RKO (cell line): ENCODE measurements around the gene PTPN1.
"Not testable (repeated sequence)": the region's sequence is repeated elsewhere in the genome, so short reads cannot be mapped to it uniquely, and the experiment has no call there.

Experiments
- DNase-seq: peaks from one replicate; pipeline ENCODE4 v3.0.0-alpha.2; 2016; ENCODE audit warnings: low spot score

Gene PTPN1

GRCh38 chr20:50558483-50558925, 48.3 kb downstream of the PTPN1 start:
- DNase-seq: peak; percentile 81

GRCh38 chr20:50559149-50559548, 49.0 kb downstream of the PTPN1 start:
- no peak for DNase-seq

GRCh38 chr20:50559856-50560638, 49.9 kb downstream of the PTPN1 start:
- no peak for DNase-seq

- no peak for DNase-seq
Observed at GRCh38 chr20:50560867-50561266, 50.7 kb downstream of the PTPN1 start.

GRCh38 chr20:50561379-50562078, 51.3 kb downstream of the PTPN1 start:
- DNase-seq: peak; percentile 94

- DNase-seq: no peak
Observed at GRCh38 chr20:50562262-50562701, 52.1 kb downstream of the PTPN1 start.

- no peak for DNase-seq
Observed at GRCh38 chr20:50563133-50563944, 53.2 kb downstream of the PTPN1 start.

GRCh38 chr20:50565383-50565782, 55.2 kb downstream of the PTPN1 start:
- no peak for DNase-seq

GRCh38 chr20:50565871-50566270, 55.7 kb downstream of the PTPN1 start:
- DNase-seq: no peak

GRCh38 chr20:50567860-50568548, 57.8 kb downstream of the PTPN1 start:
- DNase-seq: no peak

- no peak for DNase-seq
Observed at GRCh38 chr20:50568549-50568942, 58.4 kb downstream of the PTPN1 start.

- DNase-seq: not testable (repeated sequence)
Observed at GRCh38 chr20:50569487-50569863, 59.3 kb downstream of the PTPN1 start.

GRCh38 chr20:50569864-50570836, 60.0 kb downstream of the PTPN1 start:
- DNase-seq: peak; percentile 38

- DNase-seq: no peak
Observed at GRCh38 chr20:50571466-50571865, 61.3 kb downstream of the PTPN1 start.

- no peak for DNase-seq
Observed at GRCh38 chr20:50572938-50573777, 63.0 kb downstream of the PTPN1 start.

- no peak for DNase-seq
Observed at GRCh38 chr20:50574108-50574507, 63.9 kb downstream of the PTPN1 start.

GRCh38 chr20:50574586-50574985, 64.4 kb downstream of the PTPN1 start:
- no peak for DNase-seq

GRCh38 chr20:50575865-50576720, 65.9 kb downstream of the PTPN1 start:
- peak; percentile 52 for DNase-seq
